Thyroid gland (tissue), 4 donors: Measurements from ENCODE around the gene DOCK1. TPM values are rescaled to one million over a fixed set of nuclear protein-coding genes. Genes with fewer than 3 reads are reported as not detected.

Experiments
- DNase-seq, 2 donors: peaks; one replicate each; pipeline ENCODE4 v3.0.0-alpha.2; 2019
- H3K27ac ChIP-seq, 3 donors: fragments of 200-600 bp; sonication (generic); 1 replicate in 2 of 3; 2 replicates in 1 of 3; pipeline ENCODE4 v1.5.1; 2016 to 2019; ENCODE audit warnings: mild to moderate bottlenecking in 1 of 3, moderate library complexity in 1 of 3
- H3K27me3 ChIP-seq: fragments of 200-600 bp; sonication (generic); one replicate; pipeline ENCODE4 v1.5.1; 2019
- H3K36me3 ChIP-seq, 2 donors: fragments of 200-600 bp; sonication (generic); one replicate each; pipeline ENCODE4 v1.5.1; 2016 to 2019
- H3K4me1 ChIP-seq, 2 donors: fragments of 200-600 bp; sonication (generic); one replicate each; pipeline ENCODE4 v1.5.1; 2017 to 2019
- H3K4me3 ChIP-seq, 3 donors: fragments of 200-600 bp; sonication (generic); replicated peaks in 1 of 3; 1 replicate in 2 of 3; 2 replicates in 1 of 3; pipeline ENCODE4 v1.5.1; 2016; ENCODE audit warnings: mild to moderate bottlenecking in 1 of 3
- H3K9me3 ChIP-seq: fragments of 200-600 bp; sonication (generic); one replicate; pipeline ENCODE4 v1.5.1; 2017
- CTCF ChIP-seq, 6 experiments: fragments of 200-600 bp in 3 of 6; fragments of 450-650 bp in 3 of 6; sonication (generic) in 3 of 6; IDR thresholded peaks; one replicate each; pipeline ENCODE4 v1.5.1; 2016 to 2019; ENCODE audit warnings: antibody characterized with exemption in 6 of 6, mild to moderate bottlenecking in 2 of 6, inconsistent platforms in 1 of 6, moderate library complexity in 1 of 6
- POLR2A ChIP-seq, 2 donors: fragments of 450-650 bp; IDR thresholded peaks; one replicate each; pipeline ENCODE4 v1.6.1; 2017; ENCODE audit warnings: antibody characterized with exemption in 2 of 2, mild to moderate bottlenecking in 2 of 2, moderate library complexity in 1 of 2
- WGBS, 2 donors: methylation state at CpG; one replicate each; pipeline ENCODE4 v1.1.5; 2017; 5-methylcytosine and 5-hydroxymethylcytosine counted together
- intact Hi-C: fragments of 100-400 bp; cut with DNase I; formaldehyde crosslinking; loops from one replicate; pipeline ENCODE4 v1.15.1; 2023
- total RNA-seq, 4 donors: library from RNA; depleted of rRNA; stranded (reverse); fragments of >200 nt; gene quantifications; one replicate each; pipeline ENCODE4 v1.2.3, GENCODE V29; 2016

DOCK1 gene
- total RNA-seq, 4 donors from 2014 or later = 89.7 to 217 (median 112) TPM

GRCh38 chr10:127267442-127267841, 362.2 kb downstream of the DOCK1 start:
- TF ChIP-seq POLR2A (IDR thresholded peaks at IDR 0.05) (no peak), CTCF (IDR thresholded peaks at IDR 0.05) (no peak)
- Histone ChIP-seq H3K27ac (no peak overlapping the region), H3K4me1 (peaks cover 10 to 17% of the 10 kb centered on the region in 2 donors), H3K36me3 (no peaks in the 10 kb centered on the region), H3K27me3 (no peaks in the 10 kb centered on the region), H3K9me3 (no peaks in the 10 kb centered on the region), H3K4me3 (no peak overlapping the region)
- intact Hi-C loops = no loop called here
- DNase-seq = peak; percentile 76 to 82
- 32 to 52% methylated on average over 12 of the region's 12 CpGs for WGBS, 2 donors

- WGBS, 2 donors = 97 to 99% methylated on average over 4 of the region's 4 CpGs
- Histone ChIP-seq H3K9me3 (no peaks in the 10 kb centered on the region), H3K4me1 (peaks cover 2 to 13% of the 10 kb centered on the region in 2 donors), H3K27ac (no peak overlapping the region), H3K4me3 (no peak overlapping the region), H3K36me3 (no peaks in the 10 kb centered on the region), H3K27me3 (no peaks in the 10 kb centered on the region)
- intact Hi-C loops = no loop called here
- no peak for TF ChIP-seq CTCF (IDR thresholded peaks at IDR 0.05)
- no peak for TF ChIP-seq POLR2A (IDR thresholded peaks at IDR 0.05)
- DNase-seq = no peak
These were observed 366.8 kb downstream of the DOCK1 start for GRCh38 chr10:127272076-127272475.

- no peaks in the 10 kb centered on the region for H3K9me3 ChIP-seq
- no peaks in the 10 kb centered on the region for H3K27me3 ChIP-seq
- 94 to 97% methylated on average over 6 of the region's 6 CpGs for WGBS, 2 donors
- peaks cover 0 to 9% of the 10 kb centered on the region in 2 donors for H3K4me1 ChIP-seq
- intact Hi-C loops = no loop called here
- TF ChIP-seq CTCF (IDR thresholded peaks at IDR 0.05) = no peak
- DNase-seq = no peak
- no peaks in the 10 kb centered on the region for H3K36me3 ChIP-seq
- no peak overlapping the region for H3K4me3 ChIP-seq
- no peak overlapping the region for H3K27ac ChIP-seq
These were observed 370.0 kb downstream of the DOCK1 start for GRCh38 chr10:127275272-127275671.

- intact Hi-C loops = no loop called here
- WGBS, 2 donors = 64 to 70% methylated on average over 10 of the region's 10 CpGs
- H3K9me3 ChIP-seq = no peaks in the 10 kb centered on the region
These were observed 370.7 kb downstream of the DOCK1 start for GRCh38 chr10:127275793-127276450.

More at GRCh38 chr10:127275793-127276450, 370.7 kb downstream of the DOCK1 start:
- no peak overlapping the region for H3K4me3 ChIP-seq
- peak; percentile 50 to 53 for DNase-seq
- H3K4me1 ChIP-seq = peaks cover 0 to 9% of the 10 kb centered on the region in 2 donors
- H3K36me3 ChIP-seq = no peaks in the 10 kb centered on the region
- no peak overlapping the region for H3K27ac ChIP-seq
- no peak for TF ChIP-seq CTCF (IDR thresholded peaks at IDR 0.05)
- no peak for TF ChIP-seq POLR2A (IDR thresholded peaks at IDR 0.05)
- H3K27me3 ChIP-seq = no peaks in the 10 kb centered on the region
